ENCODE results near the gene GRIN3A.

- TF ChIP-seq POLR2AphosphoS5 (IDR thresholded peaks at IDR 0.05; ENCODE audit: low read depth, low read length) (no peak), POLR2A (IDR thresholded peaks at IDR 0.05; ENCODE audit: low read depth, low read length) (no peak), SPI1 (IDR thresholded peaks at IDR 0.05; ENCODE audit: low read depth, low read length) (no peak)
Measured at GRCh38 chr9:101668421-101668820, 70.0 kb downstream of the GRIN3A start.
